GM10266 (cell line): ENCODE results near the gene STPG3.

Experiments
- DNase-seq: peaks from one replicate; pipeline ENCODE4 v3.0.0; 2012; ENCODE audit errors: extremely low spot score
- TF ChIP-seq, protein P1 (sequence below): IDR thresholded peaks from 2 replicates; pipeline ENCODE4 v1.5.1; 2012; ENCODE audit warnings: mild to moderate bottlenecking, low read depth; ENCODE audit not compliant: control insufficient read depth, insufficient read depth; ENCODE audit errors: missing control alignments

The STPG3 gene

DNA sequence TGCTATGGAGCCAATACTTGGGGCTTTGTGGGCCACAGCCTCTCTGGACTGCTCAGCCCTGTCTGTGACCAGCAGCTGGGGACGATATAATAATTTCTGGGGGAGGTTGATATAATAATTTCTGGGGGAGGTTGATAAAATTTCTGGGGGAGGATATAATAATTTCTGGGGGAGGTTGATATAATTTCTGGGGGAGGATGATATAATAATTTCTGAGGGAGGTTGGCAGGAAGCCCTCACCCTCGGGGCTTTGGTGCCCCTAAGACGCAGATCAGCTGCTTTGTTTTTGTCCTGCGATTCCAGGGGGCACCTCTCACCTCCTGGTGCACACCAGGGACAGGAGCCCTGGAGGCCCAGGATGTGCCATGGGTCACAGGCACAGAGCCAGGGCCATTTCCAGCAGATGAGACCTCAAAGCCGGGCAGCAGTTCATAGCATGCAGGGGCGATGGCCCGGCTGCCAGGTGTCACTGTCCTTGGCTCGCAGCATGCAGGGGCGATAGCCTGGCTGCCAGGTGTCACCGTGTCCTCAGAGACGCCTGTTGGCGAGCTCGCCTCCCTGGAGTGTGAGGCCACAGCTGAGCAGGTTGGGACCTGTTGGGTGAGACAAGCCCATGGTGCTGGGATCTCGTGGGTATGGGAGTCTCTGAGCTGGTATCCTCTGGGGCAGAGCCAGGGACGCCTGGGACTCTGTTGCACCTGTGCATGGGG, 22.7 kb downstream of the STPG3 start:
- no peak for DNase-seq
- TF ChIP-seq, protein P1, sequence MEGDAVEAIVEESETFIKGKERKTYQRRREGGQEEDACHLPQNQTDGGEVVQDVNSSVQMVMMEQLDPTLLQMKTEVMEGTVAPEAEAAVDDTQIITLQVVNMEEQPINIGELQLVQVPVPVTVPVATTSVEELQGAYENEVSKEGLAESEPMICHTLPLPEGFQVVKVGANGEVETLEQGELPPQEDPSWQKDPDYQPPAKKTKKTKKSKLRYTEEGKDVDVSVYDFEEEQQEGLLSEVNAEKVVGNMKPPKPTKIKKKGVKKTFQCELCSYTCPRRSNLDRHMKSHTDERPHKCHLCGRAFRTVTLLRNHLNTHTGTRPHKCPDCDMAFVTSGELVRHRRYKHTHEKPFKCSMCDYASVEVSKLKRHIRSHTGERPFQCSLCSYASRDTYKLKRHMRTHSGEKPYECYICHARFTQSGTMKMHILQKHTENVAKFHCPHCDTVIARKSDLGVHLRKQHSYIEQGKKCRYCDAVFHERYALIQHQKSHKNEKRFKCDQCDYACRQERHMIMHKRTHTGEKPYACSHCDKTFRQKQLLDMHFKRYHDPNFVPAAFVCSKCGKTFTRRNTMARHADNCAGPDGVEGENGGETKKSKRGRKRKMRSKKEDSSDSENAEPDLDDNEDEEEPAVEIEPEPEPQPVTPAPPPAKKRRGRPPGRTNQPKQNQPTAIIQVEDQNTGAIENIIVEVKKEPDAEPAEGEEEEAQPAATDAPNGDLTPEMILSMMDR, result no peak

DNA sequence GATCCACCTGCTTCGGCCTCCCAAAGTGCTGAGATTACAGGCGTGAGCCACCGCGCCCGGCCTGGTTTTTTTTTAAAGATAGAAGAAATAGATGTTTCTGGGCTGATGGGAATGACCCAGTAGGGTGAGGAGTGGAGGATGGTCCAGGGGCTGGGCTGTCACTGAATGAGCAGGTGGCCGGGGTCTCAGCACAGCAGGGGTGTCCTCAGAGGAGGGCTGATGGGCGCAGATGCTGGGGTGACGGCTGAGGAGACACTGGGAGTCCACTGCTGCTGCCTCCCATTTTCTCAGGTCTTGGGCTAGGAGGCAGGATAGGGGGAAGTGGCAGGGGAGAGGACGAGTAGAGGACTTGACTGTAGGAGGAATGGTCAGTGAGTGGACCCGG, 24.1 kb downstream of the STPG3 start:
- no peak for DNase-seq
- TF ChIP-seq, protein P1, result no peak

DNA sequence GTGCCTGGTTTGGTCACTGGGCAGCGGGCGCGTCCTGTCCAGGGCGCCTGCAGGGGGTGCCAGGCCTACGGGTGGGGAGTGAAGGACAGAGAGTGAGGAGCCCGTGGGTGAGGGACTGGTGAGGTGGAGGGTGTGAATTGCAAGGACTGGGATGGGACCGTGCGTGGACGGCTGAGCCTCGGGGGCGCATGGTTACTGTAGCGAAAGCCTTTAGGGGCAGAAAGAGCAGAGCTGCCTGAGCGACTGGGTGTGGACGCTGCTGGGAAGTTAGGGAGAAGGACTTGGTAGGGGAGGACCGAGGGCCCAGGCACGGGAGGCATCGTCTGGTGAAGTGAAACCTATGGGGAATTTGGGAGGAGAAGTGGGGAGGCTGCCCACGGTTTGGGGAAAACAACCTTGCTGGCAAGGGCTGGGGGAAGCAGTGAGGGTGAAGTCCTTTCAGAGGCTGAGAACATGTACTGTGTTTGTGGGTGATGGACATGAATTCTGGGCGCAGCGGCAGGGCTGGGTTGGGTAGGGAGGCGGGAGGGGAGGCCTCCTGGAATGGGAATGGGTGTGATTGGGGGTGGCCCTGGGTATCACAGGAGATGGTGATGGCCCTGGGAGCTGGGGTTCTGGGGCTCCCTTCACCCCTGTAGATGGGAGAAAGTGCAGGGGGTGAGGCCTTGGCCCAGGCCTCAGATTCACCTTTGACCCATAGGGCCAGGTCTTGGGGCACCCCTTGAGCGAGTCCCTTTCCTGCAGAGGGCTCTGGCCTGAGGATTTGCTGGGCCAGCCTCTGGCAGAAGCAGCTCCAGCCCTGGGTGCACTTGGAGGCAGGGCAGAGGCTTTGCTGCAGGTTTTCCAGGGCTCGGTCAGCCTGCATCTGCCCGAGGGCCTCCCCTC, 24.7 kb downstream of the STPG3 start:
- DNase-seq, result no peak
- TF ChIP-seq, protein P1, result no peak

DNA sequence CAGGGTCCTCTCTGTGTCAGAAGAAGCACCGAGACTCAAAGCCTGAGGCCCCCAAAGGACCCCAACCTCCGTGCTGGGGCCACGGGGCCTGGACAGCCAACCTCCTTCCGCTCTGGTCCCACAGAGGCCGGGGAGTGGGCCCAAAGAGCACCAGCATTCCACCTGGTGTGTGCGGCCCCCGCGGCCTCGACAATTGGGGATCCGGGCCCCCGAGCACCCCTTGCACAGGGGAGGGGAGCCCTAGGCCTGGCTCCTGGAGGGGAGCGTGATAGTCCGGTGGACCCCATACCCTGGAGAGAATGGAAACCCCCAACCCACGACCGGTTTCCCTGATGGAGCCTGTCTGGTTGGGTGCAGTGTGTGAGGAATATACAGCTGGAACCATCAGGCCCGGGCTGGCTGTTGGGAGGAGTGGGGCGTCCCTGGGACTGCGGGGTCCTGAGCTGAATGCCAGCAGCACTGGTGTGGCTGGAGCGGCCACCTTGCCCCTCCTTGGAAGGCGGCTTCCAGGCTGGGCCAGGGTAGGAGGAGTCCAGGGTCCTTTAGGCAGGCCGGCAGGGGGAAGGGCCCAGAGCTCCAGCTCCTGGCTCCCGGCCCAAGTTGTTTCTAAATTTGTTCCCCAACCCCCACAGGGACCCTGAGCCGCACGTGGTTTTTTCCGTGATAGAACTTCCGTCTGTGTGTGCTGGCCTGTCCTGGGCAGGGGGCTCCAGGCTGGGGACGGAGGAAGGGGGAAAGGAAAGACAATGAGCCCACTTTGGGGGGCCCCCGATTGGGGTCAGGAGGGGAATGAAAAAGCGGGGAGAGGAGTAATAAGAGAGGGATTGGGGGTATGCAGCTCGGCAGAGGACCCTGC, 25.6 kb downstream of the STPG3 start:
- no peak for DNase-seq
- TF ChIP-seq, protein P1, result no peak

DNA sequence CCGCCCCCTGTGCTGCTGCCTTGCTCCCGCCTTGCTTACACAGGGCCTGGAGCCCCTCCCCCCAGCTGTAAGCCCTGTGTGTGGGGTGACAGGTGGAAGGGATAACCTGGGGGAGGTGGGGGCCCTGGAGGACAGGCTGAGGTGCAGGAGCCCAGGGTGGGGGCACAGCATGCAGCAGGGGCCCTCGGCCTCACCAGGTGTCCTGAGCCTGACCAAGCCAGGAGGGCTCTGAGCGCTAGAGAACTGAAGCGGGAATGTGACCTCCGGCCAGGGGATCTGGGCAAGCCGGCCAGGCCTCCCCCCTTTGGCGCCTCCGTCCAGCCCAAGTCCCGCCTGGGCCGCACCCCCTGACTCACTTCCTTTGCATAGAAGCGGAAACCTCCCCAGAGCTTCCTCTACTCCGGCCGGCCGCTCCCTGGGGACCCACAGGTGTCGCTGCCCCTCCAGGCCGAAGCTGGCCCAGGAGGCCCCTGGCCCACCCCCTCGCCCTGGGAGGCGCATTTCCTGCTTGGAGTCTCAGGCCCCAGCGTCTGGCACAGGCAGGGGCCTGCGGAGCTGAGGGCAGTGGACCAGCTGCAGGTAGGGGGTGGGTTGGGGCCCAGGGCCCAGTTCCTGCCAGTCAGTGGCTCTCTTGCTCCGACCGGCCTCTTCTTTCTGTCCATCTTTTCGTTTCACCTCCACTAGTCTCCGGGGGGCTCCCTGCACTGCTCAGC, 26.4 kb downstream of the STPG3 start, which contains the start of gene TOR4A:
Gene TOR4A, plus strand, starts transcription at position 398 of the 713 bp plus-strand sequence. CDS start 964 bp downstream, outside the sequence.
- peak; percentile 96 for DNase-seq
- TF ChIP-seq, protein P1, result peak; percentile 47

DNA sequence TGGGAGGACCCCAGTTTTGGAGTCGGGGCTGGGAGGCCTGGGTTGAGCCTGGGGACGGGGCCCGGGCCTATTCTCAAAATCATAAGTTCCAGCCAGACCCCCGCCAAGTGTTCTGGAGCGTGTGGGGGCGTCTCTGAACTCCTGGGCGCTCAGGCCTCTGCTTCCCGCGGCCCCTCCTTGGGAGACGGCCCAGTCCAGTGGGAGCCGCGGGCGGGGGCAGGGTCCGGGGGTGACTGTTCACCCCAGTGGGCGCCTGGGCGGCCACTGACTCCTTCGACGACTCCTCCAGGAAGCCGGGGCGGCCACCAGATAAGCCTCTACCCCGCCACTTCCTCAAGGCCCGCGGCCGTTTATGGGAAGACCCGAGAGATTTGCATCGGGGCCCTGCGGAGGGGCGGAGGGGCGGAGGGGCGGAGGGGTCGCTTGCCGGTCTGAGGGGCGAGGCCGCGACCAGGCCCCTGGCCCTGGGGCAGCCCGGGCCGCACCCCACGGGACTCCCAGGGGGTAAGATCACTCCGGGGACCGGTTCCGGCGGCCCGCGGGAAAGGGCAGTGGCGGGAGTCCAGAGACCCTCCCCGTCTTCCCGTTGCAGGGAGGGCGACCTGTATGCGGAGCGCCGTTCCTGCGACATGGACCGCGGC, 27.1 kb downstream of the STPG3 start:
- no peak for DNase-seq
- TF ChIP-seq, protein P1, result no peak
